OCI-LY7 (cell line): Measurements from ENCODE around the gene HENMT1. TPM values are rescaled to one million over a fixed set of nuclear protein-coding genes. Genes with fewer than 3 reads are reported as not detected.

ENCODE experiments used
- BruUV-seq: library from RNA; stranded (reverse); fragments of 400-500 nt; replicated peaks from 2 replicates; lab custom pipeline; 2021; lab: Mats Ljungman, UMichigan
- CTCF ChIA-PET: fragments of 300-600 bp; sonication (Branson Sonifier 250); formaldehyde crosslinking; loops from one replicate; lab custom pipeline; 2022; ENCODE audit warnings: antibody characterized with exemption; ENCODE audit not compliant: unreplicated experiment; lab: Charles Lee
- POLR2A ChIA-PET: fragments of 300-600 bp; sonication (Branson Sonifier 250); formaldehyde crosslinking; loops from one replicate; lab custom pipeline; 2022; ENCODE audit warnings: antibody characterized with exemption; lab: Charles Lee
- DNase-seq: peaks from one replicate; pipeline ENCODE4 v3.0.0-alpha.2; 2015; ENCODE audit warnings: low spot score
- H2AFZ ChIP-seq: fragments of 200-600 bp; sonication (generic), shearing (Covaris generic); 2 replicates; pipeline ENCODE4 v1.6.1; 2014; ENCODE audit warnings: mild to moderate bottlenecking, antibody characterized with exemption, low read length, moderate library complexity
- H3K27ac ChIP-seq: fragments of 200-600 bp; sonication (generic); 2 replicates; pipeline ENCODE4 v1.5.1; 2014; ENCODE audit warnings: mixed run types, low read depth, mild to moderate bottlenecking, moderate library complexity, low read length, inconsistent platforms; ENCODE audit not compliant: poor library complexity, severe bottlenecking
- H3K36me3 ChIP-seq: fragments of 200-600 bp; sonication (generic); 2 replicates; pipeline ENCODE4 v1.6.1; 2014; ENCODE audit warnings: mild to moderate bottlenecking, antibody characterized with exemption, low read length, moderate library complexity, mixed read lengths; ENCODE audit not compliant: insufficient read depth
- H3K4me1 ChIP-seq: fragments of 200-600 bp; sonication (generic); 2 replicates; pipeline ENCODE4 v1.5.1; 2014; ENCODE audit warnings: mild to moderate bottlenecking, low read length; ENCODE audit not compliant: insufficient read depth, poor library complexity, severe bottlenecking
- H3K4me2 ChIP-seq: fragments of 200-600 bp; sonication (generic); 2 replicates; pipeline ENCODE4 v1.6.1; 2014; ENCODE audit warnings: mild to moderate bottlenecking, low read length
- H3K4me3 ChIP-seq: fragments of 200-600 bp; sonication (generic); 2 replicates; pipeline ENCODE4 v1.5.1; 2014; ENCODE audit warnings: mild to moderate bottlenecking, low read depth, low read length; ENCODE audit not compliant: poor library complexity, severe bottlenecking
- H3K79me2 ChIP-seq: fragments of 200-600 bp; sonication (generic); 2 replicates; pipeline ENCODE4 v1.6.1; 2016; ENCODE audit warnings: low read depth, mild to moderate bottlenecking, low read length, moderate library complexity, mixed read lengths; ENCODE audit not compliant: insufficient read depth
- H3K9me2 ChIP-seq: fragments of 200-600 bp; sonication (generic); 2 replicates; pipeline ENCODE4 v1.6.1; 2016; ENCODE audit warnings: mild to moderate bottlenecking, low read length, mixed read lengths; ENCODE audit not compliant: insufficient read depth
- H3K9me3 ChIP-seq: fragments of 200-600 bp; sonication (generic); 2 replicates; pipeline ENCODE4 v1.6.1; 2014; ENCODE audit warnings: mild to moderate bottlenecking, mixed run types, low read length, mixed read lengths
- H4K20me1 ChIP-seq: fragments of 200-600 bp; sonication (generic); 2 replicates; pipeline ENCODE4 v1.6.1; 2014; ENCODE audit warnings: mild to moderate bottlenecking, antibody characterized with exemption, low read length, moderate library complexity, mixed read lengths; ENCODE audit not compliant: insufficient read depth
- CTCF ChIP-seq: fragments of 200-600 bp; sonication (generic); conservative IDR thresholded peaks from 2 replicates; pipeline ENCODE4 v1.5.1; 2014; ENCODE audit warnings: mild to moderate bottlenecking, antibody characterized with exemption, low read length, moderate library complexity, mixed read lengths
- EZH2phosphoT487 ChIP-seq: fragments of 200-600 bp; sonication (generic); IDR thresholded peaks from 2 replicates; pipeline ENCODE4 v1.6.1; 2018; ENCODE audit warnings: low read depth, borderline replicate concordance, mild to moderate bottlenecking, mixed run types, antibody characterized with exemption, low read length, moderate library complexity, mixed read lengths
- intact Hi-C: fragments of 100-400 bp; cut with micrococcal nuclease; formaldehyde crosslinking; loops from one replicate; pipeline ENCODE4 v1.10.0; 2022; ENCODE audit not compliant: unreplicated experiment
- total RNA-seq, 2 experiments: library from RNA; depleted of rRNA in 1 of 2; stranded (reverse); fragments of >200 nt in 1 of 2; shearing (Covaris generic) in 1 of 2; gene quantifications; 2 replicates each; pipeline ENCODE4 v1.2.3, GENCODE V29; 2014 to 2022

HENMT1 gene
- total RNA-seq, 2 experiments from 2014 or later, result 0.84 TPM; not detected in 1

GRCh38 chr1:108645564-108646184 lies 15.2 kb downstream of the HENMT1 start:
- intact Hi-C loops, result loop anchor here (10.0 kb wide), 1 partner anchor 441 kb away; the partner anchor contains the start of gene SLC25A24
- H3K27ac ChIP-seq, result no peak overlapping the region
- H3K79me2 ChIP-seq, result no peaks in the 10 kb centered on the region
- no peaks in the 10 kb centered on the region for H4K20me1 ChIP-seq
- no peak overlapping the region for H2AFZ ChIP-seq
- POLR2A ChIA-PET, result interaction anchor here (0.6 to 1.1 kb wide), 3 partner anchors 10 to 85 kb away, joined by 3 read pairs; no protein-coding TSS in a partner anchor
- H3K4me2 ChIP-seq, result no peak overlapping the region
- no peak for DNase-seq
- no peaks in the 10 kb centered on the region for H3K4me1 ChIP-seq
- BruUV-seq, result no TSS peak
- TF ChIP-seq CTCF (no peak), EZH2phosphoT487 (no peak)
- no peaks in the 10 kb centered on the region for H3K9me2 ChIP-seq
- no peaks in the 10 kb centered on the region for H3K36me3 ChIP-seq
- no peak overlapping the region for H3K4me3 ChIP-seq
- CTCF ChIA-PET, result no interaction called here
- no peaks in the 10 kb centered on the region for H3K9me3 ChIP-seq

DNA sequence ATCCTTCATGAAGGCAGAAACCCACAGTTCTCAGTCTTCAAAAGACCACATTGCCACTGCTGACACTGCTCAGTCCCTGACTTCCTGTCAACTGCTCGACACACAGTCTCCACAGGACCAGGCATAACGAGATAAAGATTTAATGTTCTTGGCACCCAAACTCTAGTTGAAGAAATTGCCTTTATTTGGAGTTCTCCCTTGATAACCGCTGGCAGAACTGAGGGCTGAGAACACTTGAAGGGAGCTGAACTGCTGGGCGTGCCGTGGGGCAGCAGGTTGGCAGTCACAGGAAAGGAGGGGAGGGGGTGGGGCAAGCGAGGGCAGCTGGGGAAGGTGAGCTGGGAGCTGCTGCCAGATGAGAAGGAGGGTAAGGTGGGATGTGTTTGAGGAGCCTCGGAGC lies 15.9 kb downstream of the HENMT1 start:
- no peak overlapping the region for H3K4me2 ChIP-seq

More for the DNA sequence above, 15.9 kb downstream of the HENMT1 start:
- no peaks in the 10 kb centered on the region for H4K20me1 ChIP-seq
- H3K4me1 ChIP-seq, result no peaks in the 10 kb centered on the region
- CTCF ChIA-PET, result no interaction called here
- H3K9me3 ChIP-seq, result no peaks in the 10 kb centered on the region
- H3K9me2 ChIP-seq, result no peaks in the 10 kb centered on the region
- no peak overlapping the region for H2AFZ ChIP-seq
- no TSS peak for BruUV-seq
- H3K4me3 ChIP-seq, result no peak overlapping the region
- no peaks in the 10 kb centered on the region for H3K36me3 ChIP-seq
- H3K79me2 ChIP-seq, result no peaks in the 10 kb centered on the region
- intact Hi-C loops, result loop anchor here (10.0 kb wide), 1 partner anchor 440 kb away; the partner anchor contains the start of gene SLC25A24
- no peak overlapping the region for H3K27ac ChIP-seq
- TF ChIP-seq CTCF, result no peak
- TF ChIP-seq EZH2phosphoT487, result no peak
- DNase-seq, result no peak
- POLR2A ChIA-PET, result interaction anchor here (1.1 kb wide), 1 partner anchor 16 kb away, joined by 3 read pairs; no protein-coding TSS in a partner anchor
